ENCODE measurements around the gene C1QL4.
A peak's percentile ranks its signal among the peaks of the same experiment; 100 is the strongest.
"Not testable (repeated sequence)": the region's sequence is repeated elsewhere in the genome, so short reads cannot be mapped to it uniquely, and the experiment has no call there.

C1QL4 gene

GRCh38 chr12:49327368-49327767 lies 9.6 kb downstream of the C1QL4 start:
- DNase-seq (ENCODE audit: low read depth) = no peak
- TF ChIP-seq CTCF (IDR thresholded peaks at IDR 0.05; ENCODE audit: control insufficient read depth, extremely low read depth, insufficient read depth) = no peak
- no peak overlapping the region for H3K4me3 ChIP-seq (ENCODE audit: low read depth, low read length)

DNA sequence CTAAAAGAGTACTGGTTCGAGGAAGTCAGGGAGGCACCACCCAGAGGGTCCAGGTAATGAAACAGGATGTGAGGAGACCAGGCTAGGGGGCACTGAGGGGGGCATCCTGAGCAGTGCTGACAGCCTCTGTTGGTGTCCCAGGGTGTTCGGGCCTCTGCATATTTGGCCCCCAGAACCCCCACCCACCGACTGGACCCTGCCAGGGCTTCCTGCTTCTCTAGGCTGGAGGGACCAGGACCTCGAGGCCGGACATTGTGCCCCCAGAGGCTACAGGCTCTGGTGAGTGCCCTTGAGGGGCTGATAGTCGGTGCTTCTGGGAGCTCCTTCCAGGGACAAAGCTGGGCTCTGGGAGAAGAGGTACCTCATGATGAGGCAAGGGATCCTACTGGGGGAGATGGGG lies 11.4 kb downstream of the C1QL4 start:
- TF ChIP-seq CTCF (IDR thresholded peaks at IDR 0.05; ENCODE audit: control insufficient read depth, extremely low read depth, insufficient read depth) = no peak
- no peak for DNase-seq (ENCODE audit: low read depth)
- no peak overlapping the region for H3K4me3 ChIP-seq (ENCODE audit: low read depth, low read length)

- TF ChIP-seq CTCF (IDR thresholded peaks at IDR 0.05; ENCODE audit: control insufficient read depth, extremely low read depth, insufficient read depth) = no peak
- peak overlapping the region; percentile 98 for H3K4me3 ChIP-seq (ENCODE audit: low read depth, low read length)
- no peak for DNase-seq (ENCODE audit: low read depth)
These were observed 13.4 kb downstream of the C1QL4 start for GRCh38 chr12:49323524-49324097.

GRCh38 chr12:49322708-49323523 lies 14.1 kb downstream of the C1QL4 start, which contains the start of gene TROAP:
TROAP (plus strand) TSS chr12:49323255; CDS start chr12:49323609, 354 bp downstream.
- peak within 1 kb of the TSS; percentile 98 for H3K4me3 ChIP-seq (ENCODE audit: low read depth, low read length)
- DNase-seq (ENCODE audit: low read depth) = peak; percentile 96
- TF ChIP-seq CTCF (IDR thresholded peaks at IDR 0.05; ENCODE audit: control insufficient read depth, extremely low read depth, insufficient read depth) = no peak

DNA sequence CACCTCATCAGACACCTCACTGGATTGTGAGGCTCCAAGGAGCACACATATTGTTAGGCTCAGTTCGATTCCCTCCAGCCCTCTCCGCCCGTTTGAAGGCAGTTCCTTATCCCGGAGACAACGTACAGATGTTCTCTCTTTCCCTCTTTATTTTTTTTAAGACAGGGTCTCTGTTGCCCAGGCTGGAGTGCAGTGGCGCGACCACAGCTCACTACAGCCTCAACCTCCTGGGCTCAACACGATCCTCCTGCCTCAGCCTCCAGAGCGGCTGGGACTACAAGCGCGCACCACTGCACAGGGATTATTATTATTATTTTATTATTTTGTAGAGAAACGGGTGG lies 14.7 kb downstream of the C1QL4 start:
- peak overlapping the region; percentile 98 for H3K4me3 ChIP-seq (ENCODE audit: low read depth, low read length)
- no peak for TF ChIP-seq CTCF (IDR thresholded peaks at IDR 0.05; ENCODE audit: control insufficient read depth, extremely low read depth, insufficient read depth)
- no peak for DNase-seq (ENCODE audit: low read depth)

DNA sequence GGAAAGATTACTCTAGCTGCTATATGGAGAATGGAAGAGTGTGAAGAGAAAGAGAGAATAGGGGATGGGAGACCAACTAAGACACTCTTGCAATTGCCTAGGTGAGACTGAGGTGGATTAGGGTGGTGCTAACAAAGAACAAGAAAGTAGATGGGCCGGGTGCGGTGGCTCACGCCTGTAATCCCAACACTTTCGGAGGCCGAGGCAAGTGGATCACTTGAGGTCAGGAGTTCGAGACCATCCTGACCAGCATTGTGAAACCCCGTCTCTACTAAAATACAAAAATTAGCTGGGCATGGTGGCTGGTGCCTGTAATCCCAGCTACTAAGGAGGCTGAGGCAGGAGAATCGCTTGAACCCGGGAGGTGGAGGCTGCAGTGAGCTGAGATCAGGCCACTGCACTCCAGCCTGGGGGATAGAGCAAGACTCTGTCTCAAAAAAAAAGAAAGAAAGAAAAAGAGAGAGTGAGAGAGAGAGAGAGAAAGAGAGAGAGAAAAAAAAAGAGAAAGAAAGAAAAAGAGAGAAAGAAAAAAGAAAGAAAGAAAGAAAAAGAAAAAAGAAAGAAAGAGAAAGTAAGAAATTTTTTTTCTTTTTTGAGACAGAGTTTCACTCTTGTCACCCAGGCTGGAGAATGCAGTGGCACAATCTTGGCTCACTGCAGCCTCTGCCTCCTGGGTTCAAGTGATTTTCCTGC lies 16.4 kb downstream of the C1QL4 start:
- not testable (repeated sequence) for DNase-seq (ENCODE audit: low read depth); H3K4me3 ChIP-seq (ENCODE audit: low read depth, low read length)

DNA sequence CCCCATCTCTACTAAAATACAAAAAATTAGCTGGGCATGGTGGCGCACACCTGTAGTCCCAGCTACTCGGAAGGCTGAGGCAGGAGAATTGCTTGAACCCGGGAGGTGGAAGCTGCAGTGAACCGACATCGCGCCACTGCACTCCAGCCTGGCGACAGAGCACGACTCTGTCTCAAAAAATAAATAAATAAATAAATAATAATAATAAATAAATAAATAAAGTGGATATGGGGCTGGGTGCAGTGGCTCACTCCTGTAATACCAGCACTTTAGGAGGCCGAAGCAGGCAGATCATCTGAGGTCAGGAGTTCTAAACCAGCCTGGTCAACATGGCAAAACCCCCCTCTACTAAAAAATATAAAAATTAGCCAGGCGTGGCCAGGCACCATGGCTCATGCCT lies 19.9 kb downstream of the C1QL4 start:
- H3K4me3 ChIP-seq (ENCODE audit: low read depth, low read length); DNase-seq (ENCODE audit: low read depth): not testable (repeated sequence)
